Right ventricle myocardium inferior (tissue), 1 donor: ENCODE measurements around the gene CAMKK2. TPM values are rescaled to one million over a fixed set of nuclear protein-coding genes. Genes with fewer than 3 reads are reported as not detected.
A peak's percentile ranks its signal among the peaks of the same experiment; 100 is the strongest.
"Not testable (repeated sequence)": the region's sequence is repeated elsewhere in the genome, so short reads cannot be mapped to it uniquely, and the experiment has no call there.

Source experiments
- ATAC-seq: fragments of 200-7000 bp; cut with Tn5 transposase; one replicate; pipeline ENCODE4 v1.9.1; 2020; ENCODE audit warnings: mild to moderate bottlenecking, moderate library complexity
- DNase-seq: peaks from one replicate; pipeline ENCODE4 v3.0.0; 2021; ENCODE audit errors: missing footprints
- intact Hi-C: fragments of 100-400 bp; cut with DNase I; formaldehyde crosslinking; loops from one replicate; pipeline ENCODE4 v1.11.0; 2022
- long read RNA-seq: library from polyadenylated mRNA; unstranded; transcript quantifications from one replicate; pipeline ENCODE4 v2.0.0, GENCODE V29; 2021
- total RNA-seq: library from RNA; stranded (reverse); fragmentation: NEBNext Ultra II Directional; extraction: Animal tissue kit (Norgen Biotek cat#: 25700); gene quantifications from one replicate; pipeline ENCODE4 v1.2.1, GENCODE V29; 2021
- donor health status: DM: no; HTN: yes; CAD: no; lungs with severe emphysema.

CAMKK2 gene
- 15.2 TPM for total RNA-seq
- long read RNA-seq, transcript CAMKK2-208 (16 exons, 2,006 nt): major isoform, 5 of 20 reads
- long read RNA-seq, partial matches to known transcripts: 4 of 20 reads
- long read RNA-seq, other reads (novel, unspliced or antisense): 9 of 20 reads

DNA sequence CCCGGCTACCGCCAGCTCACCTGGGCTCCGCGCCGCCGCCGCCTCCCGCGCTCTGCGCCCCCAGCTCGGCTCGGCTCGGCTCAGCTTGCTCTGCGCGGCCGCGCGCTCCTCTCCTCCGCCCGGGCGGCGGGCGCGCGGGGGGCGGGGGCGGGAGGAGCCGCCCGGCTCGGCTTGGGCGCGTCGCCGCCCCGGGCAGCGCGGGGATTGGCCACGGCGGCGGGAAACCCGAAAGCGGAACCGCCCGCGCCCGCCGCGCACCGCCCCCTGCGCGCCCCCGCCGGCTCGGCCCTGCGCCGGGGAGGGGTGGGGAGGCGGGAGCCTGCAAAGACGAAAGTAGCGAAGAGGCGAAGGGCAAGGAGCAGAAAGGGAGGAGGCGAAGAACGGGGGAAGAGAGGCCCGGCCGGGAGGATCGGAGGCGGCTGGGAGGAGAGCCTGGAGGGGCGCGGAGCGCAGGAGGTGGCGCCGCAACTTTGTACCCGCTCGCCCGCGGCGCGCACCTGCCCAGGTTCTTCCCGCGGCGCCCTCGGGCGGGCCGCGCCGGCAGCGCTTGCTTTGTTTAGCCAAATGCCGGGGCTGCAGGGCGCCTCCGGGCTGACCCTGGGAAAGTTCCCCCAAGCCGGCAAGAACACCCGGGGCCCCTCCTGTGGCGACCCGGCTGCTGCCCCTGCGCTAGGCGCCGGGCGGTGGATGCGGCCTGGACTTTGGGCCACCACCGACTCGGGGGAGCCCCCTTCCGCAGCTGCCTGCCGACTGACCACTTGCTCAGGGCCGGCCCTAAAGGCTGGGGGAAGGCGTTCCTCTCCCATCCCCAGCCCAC is at the start of gene CAMKK2:
Gene CAMKK2, minus strand, starts transcription at position 92 of the 817 bp plus-strand sequence. CDS start 22,183 bp downstream, outside the sequence.
- DNase-seq: peak; percentile 92
- intact Hi-C loops: loop anchor here (10.0 kb wide), 1 partner anchor 388 kb away; no protein-coding TSS in a partner anchor
- peak; percentile 95 for ATAC-seq

DNA sequence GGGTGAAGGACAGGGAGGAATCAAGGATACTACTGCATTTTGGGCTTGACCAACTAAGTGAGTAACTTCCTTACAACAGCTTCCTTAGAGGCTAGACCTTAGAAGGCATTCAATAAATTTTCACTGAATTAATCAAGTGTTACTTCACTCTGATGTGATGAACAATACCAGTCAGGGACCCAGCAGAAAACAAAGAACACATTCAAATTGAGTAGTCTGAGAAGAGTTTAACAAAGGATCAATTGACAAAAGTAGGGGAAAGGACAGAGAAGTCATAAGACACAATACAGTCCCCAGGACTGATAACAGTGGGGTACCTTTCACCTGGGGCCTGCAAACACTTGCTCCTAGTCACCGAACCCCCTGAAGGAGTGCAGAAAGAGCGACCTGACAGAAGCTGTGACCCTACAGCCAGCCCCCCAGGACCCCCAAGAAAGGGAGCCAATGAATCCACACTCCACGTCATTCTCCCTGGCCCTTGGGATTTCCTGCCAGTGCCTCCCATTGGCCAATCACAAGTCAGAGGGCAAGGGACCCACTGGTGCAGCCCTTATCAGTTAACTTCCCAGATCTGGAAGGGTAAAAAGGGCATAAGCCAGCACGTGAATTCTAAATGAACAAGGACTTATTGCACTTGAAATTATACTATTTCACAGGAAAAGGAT is 48.8 kb upstream of the CAMKK2 start:
- intact Hi-C loops: no loop called here
- DNase-seq: no peak
- no peak for ATAC-seq

DNA sequence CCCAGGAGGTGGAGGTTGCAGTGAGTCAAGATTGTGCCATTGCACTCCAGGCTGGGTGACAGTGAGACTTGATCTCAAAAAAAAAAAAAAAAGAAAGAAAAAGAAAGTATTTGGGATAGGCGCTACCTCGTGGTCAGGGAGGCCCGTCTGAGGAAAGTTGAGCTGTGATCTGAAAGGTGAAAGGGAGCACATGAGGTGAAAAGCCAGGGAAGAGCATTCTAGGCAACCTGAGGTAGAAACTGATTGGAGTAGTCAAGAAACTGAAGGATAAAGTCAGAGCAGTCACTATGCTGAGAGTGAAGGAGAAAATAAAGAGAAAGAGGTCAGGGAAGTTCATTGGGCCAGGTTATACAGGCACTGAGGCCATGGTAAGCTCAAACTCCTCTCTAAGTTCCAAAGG is 48.0 kb upstream of the CAMKK2 start:
- DNase-seq: no peak
- no peak for ATAC-seq
- intact Hi-C loops: no loop called here

DNA sequence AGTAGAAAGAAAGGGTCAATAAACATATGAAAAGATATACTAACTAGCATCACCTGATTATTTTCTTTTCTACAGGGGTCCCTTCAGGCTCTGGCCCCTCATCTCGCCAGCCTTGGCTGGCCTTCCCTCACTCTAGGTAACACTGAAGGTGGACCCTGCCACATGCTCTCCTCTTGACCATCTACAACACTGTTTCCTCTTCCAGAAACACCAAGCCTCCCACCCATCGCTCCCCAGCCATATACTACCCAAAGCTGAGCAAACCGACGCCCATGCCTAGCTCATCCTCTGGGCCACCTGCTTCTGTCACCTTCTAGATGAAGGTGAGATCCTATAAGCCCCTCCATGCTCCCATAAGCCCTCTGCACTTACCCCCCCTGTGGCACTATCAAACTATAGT is 40.9 kb upstream of the CAMKK2 start:
- intact Hi-C loops: no loop called here
- ATAC-seq: no peak
- no peak for DNase-seq

DNA sequence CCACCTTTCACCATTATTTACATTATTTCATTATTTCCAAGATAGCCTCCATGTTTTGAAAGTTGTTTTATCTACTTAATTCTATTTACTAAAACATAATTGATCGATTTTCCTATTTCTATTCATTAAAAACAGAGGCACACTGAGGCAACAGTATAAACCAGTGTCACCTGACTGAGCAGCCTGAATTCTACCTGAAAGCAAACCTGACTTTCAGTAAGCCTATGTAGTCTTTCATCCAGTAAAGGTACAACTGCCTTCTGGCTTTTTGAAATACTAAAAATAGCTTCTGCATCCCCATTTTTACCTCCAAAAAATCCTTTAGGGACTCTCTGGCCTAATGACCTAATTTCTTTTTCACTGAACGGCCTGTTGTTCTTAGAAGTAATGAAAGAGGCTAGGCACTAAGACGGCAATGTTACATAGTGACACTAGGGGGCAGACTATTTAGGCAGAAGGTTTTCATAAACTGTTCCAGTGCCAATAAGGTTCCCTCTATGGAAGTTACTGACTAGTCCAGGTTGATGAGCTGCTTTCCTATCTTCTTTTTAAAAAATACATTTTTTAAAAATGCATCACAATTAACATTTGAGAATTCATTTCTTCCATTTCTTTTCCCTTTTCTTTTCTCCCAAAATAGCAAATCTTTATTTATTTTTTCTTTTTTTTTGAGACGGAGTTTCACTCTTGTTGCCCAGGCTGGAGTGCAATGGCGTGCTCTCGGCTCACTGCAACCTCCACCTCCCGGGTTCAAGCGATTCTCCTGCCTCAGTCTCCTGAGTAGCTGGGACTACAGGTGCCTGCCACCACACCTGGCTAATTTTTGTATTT is 38.2 kb upstream of the CAMKK2 start:
- DNase-seq (no peak), ATAC-seq (peak; percentile 68)
- intact Hi-C loops: loop anchor here (5.0 kb wide), 1 partner anchor 108 kb away; no protein-coding TSS in a partner anchor

DNA sequence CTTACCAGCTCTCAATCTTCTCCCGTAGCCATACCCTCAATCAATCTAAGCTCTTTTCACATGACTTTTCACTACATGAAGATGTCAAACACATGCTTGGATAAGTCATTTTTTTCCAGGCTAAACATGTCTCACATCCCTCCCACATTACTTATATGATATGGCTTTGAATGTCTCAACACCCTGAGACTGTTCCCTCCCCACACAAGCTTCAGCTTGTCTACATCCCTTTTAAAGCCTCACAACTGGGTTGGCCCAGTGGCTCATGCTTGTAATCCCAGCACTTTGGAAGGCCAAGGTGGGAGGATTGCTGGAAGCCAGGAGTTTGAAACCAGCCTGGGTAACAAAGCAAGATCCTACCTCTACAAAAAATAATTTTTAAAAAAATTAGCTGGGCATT is 37.2 kb upstream of the CAMKK2 start:
- ATAC-seq (no peak), DNase-seq (no peak)
- intact Hi-C loops: loop anchor here (5.0 kb wide), 1 partner anchor 109 kb away; no protein-coding TSS in a partner anchor

DNA sequence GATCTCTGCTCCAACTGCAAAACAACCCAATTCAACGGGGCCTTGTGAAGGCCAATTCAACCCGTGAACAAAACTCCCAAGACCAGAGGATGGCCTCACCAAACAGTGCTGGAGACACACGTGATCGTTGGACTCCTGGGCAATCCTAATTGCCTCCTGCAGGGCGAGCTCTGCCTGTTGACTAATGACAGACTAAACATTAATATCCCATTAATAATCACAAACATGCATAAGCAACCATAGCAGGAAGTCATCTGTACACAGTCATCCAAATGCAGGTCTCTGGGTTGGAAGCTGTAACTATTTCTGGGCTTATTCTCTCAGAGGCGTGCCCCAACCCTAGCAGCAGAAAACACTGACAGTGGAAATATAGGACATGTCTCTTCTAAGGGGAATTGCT is 34.7 kb upstream of the CAMKK2 start:
- intact Hi-C loops: loop anchor here (5.0 kb wide), 1 partner anchor 111 kb away; no protein-coding TSS in a partner anchor
- no peak for DNase-seq
- ATAC-seq: no peak

DNA sequence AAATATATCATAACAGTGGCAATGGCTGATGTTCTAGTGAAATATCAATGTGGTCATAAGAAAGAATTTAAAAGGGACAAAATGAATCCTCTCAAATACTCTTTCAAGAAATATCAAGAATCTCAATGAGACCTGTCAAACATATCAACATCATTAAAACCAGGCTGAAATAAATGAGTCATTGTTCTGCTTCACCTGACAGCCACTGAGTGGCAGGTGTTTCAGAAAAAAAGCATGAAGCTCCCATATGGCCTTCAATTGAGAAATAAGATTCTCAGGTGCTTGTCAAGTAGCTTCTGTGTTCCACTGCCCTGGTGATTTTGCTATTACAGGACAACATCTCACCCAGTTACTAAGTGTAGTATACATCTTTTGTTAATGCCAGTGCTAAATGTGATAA is 34.2 kb upstream of the CAMKK2 start:
- DNase-seq: no peak
- ATAC-seq: no peak
- intact Hi-C loops: loop anchor here (5.0 kb wide), 1 partner anchor 112 kb away; no protein-coding TSS in a partner anchor

DNA sequence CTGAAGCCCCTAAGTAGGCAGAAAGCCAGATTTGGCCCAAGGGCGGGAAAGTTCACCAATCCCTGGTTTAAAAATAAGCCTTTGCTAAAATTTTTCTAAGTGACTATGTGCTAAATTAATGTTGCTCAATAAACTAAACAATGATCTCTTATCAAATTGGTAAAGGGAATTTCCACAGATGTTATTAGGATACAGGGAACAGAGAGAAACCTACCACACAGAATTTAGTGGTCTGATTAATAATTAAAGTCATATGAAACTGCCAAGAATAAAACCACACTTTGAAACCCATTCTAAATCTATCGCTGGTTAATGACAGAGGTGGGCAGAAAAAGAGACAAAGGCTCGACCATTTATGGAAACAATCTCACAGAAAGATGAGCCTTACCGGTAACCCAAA is 33.7 kb upstream of the CAMKK2 start:
- intact Hi-C loops: loop anchor here (5.0 kb wide), 1 partner anchor 112 kb away; no protein-coding TSS in a partner anchor
- ATAC-seq (no peak), DNase-seq (no peak)

DNA sequence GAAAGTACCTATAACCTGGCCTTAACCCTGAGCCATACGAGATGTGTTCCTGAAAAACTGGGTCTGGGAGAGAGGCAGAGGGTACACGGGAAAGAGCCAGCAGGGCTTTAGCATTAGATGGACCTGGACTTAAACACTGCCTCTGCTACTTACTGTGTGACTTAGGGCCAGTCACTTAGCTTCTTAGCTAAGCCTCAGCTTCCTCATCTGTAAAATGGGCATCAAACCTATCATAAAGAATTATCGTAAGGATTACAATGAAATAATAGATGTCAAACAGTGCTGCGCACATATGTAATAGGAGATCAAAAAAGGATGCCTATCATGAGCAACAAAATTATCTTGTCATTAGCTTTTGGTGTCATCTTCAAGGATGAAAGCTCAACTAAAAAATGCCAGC is 32.1 kb upstream of the CAMKK2 start:
- ATAC-seq (no peak), DNase-seq (no peak)
- intact Hi-C loops: no loop called here

DNA sequence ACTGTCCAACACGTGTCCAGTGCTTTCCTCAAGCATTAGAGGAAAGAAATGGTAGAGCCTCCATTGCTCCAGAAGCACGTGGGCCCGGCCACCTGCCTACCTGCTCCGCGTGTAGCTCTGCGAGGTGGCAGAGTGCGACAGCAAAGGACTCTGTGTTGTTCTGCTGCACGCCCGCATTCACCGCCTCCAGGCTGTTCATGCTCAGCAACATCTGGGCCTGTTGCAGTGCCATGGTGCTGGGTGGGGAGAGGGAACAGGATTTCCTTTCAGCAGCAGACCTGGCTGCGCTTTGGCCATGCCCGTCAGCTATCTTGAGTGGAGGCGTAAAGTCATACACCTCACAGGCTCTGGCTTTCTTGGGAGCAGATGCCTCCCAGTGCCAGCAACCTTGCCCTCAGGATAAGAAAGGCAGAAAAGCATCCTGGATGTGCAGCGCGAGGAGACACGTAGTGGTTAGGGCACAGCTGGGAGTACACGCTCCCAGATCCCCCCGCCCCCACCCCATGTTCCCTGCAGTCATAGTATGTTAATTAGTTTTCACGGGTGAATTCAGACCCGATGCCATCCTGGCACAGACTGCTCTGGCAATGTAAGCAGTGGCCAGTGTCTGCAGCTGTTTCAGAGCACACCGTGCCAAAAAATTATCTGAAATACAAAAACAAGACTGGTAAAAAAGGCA is 30.6 kb upstream of the CAMKK2 start:
- no peak for DNase-seq
- ATAC-seq: no peak

DNA sequence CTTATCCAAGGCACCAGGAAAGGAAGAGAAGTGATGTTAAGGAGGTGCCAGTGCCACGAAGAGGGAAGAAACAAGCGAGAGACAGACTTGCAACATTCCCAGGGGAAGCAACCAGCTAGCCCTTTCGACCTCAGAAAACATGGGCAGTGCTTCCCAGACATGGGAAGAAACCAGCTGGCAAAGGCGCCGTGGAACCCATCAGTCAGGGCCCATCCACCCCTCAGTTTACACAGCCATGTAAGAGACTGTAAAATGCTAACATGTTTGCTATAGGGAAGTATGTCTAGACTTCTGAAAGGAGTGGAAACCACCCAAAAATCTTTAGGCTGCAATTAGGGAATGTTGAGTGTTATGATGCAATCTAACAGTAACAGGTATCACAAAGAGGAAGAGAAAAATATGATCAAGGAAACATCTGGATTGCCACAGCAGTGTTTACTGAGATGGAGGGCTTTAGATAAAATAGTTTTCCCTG is 29.4 kb upstream of the CAMKK2 start:
- DNase-seq (no peak), ATAC-seq (no peak)
- intact Hi-C loops: no loop called here

More for the DNA sequence above, 30.6 kb upstream of the CAMKK2 start:
- intact Hi-C loops: no loop called here

DNA sequence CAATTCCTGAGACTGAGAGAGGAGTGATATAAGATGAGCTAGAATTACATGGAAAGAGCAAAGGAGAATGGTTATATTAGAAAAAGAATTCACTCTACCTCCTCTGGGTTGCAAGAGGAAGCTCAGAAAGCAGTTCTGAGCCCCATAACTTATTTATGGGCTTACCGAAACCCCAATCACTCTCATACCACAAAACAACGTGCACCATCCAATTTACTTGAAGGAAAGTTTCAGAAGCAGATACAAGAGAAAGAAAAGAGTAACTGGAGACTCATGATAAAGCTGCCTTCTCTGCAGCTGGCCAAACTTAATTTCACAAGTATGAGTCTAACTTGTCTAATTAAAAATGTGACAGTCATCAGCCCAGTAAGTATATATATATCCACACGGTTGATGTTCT is 27.4 kb upstream of the CAMKK2 start:
- intact Hi-C loops: no loop called here
- DNase-seq (no peak), ATAC-seq (no peak)

DNA sequence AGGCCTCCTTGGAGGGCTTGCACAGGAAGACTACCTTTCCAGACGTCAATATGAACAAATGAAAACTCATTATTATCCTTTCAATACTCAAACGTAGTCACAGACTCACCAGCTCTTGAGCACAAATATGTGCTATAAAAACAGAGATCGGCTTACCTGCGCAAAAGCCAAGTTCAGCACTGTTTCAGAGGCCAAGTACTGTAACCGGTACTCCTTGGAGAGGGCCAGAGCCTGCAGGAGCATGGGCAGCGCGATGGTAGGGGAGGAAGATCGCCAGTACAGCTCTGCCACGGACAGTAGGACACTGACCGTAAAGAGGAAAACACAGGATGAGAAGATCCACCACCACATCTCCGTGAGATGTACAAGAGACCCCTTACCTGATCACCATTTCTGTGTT is 21.6 kb upstream of the CAMKK2 start:
- DNase-seq (no peak), ATAC-seq (no peak)
- intact Hi-C loops: no loop called here

DNA sequence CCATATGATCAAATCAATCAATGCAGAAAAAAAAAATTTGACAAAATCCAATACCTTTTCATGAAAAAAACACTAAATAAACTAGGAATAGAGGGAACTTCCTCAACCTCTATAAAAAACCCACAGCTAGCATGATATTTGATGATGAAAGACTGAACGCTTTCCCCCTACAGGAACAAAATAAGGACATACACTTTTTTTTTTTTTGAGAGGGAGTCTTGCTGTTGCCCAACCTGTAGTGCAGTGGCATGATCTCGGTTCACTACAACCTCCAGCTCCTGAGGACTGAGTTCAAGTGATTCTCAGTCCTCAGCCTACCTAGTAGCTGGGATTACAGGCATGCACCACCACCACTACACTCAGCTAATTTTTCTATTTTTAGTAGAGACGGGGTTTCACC is 17.9 kb upstream of the CAMKK2 start:
- intact Hi-C loops: no loop called here
- ATAC-seq: no peak
- no peak for DNase-seq

DNA sequence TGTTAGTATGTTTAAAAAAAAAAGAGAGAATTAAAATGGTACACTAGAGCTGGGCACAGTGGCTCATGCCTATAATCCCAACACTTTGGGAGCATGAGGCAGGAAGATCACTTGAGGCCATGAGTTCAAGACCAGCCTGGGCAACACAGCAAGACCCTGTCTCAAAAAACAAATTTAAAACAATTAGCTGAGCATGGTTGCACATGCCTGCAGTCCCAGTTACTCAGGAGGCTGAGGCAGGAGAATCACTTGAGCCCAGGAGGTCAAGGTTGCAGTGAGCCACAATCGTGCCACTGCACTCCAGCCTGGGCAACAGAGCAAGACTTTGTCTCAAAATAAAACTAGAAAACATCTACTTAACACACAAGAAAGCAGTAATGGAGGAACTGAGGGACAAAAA is 13.7 kb upstream of the CAMKK2 start:
- DNase-seq, intact Hi-C loops, ATAC-seq: not testable (repeated sequence)

DNA sequence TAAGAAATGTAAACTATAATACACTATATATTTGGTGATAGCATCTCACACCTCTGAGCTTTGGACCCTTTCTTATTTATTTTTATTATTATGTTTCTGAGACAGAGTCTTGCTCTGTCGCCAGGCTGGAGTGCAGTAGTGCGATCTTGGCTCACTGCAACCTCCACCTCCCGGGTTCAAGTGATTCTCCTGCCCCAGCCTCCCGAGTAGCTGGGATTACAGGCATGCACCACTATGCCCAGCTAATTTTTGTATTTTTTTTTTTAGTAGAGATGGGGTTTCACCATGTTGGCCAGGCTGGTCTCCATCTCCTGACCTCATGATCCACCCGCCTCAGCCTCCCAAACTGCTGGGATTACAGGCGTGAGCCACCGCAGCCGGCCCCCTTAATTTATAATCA is 10.9 kb upstream of the CAMKK2 start:
- ATAC-seq, DNase-seq, intact Hi-C loops: not testable (repeated sequence)

DNA sequence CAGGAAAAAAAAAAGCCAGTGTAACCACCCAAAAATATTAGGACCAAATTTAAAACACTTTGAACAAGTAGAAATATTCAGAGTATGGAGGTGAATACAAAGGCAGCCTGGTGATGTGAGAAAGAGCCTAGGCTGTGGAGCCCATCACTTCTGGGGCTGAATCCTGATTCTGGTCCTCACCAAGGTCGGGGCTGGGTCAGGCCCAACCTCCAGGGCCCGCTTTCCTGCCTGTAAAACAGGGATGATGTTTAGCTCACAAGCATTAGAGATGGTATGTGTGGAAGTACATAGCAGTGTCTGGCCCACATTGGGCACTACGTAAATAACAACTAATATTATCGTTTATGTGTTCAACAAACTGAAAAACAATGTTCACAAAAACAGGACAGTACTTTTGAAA is 7.8 kb upstream of the CAMKK2 start:
- no peak for DNase-seq
- ATAC-seq: no peak
- intact Hi-C loops: no loop called here
